Heart left ventricle (tissue), 13 donors: ENCODE measurements around the gene KNDC1.

ENCODE experiments used
- POLR2A ChIP-seq, 2 donors: fragments of 450-650 bp; IDR thresholded peaks; one replicate each; pipeline ENCODE4 v1.6.1; 2017; ENCODE audit warnings: antibody characterized with exemption in 2 of 2, mild to moderate bottlenecking in 2 of 2, moderate library complexity in 2 of 2
- TF ChIP-seq, protein P1 (sequence below), 12 donors: fragments of 200-600 bp; sonication (generic) in 4 of 12; IDR thresholded peaks; one replicate each; pipeline versions ENCODE4 v1.5.0 to v1.8.0; 2018 to 2022; ENCODE audit warnings: antibody characterized with exemption in 12 of 12, mild to moderate bottlenecking in 5 of 12
- donor health status: ischemic (EF 13 %, LVEDD 7.1; RV severe dilation, severe dysfunction).
- donor health status: DM: no; HTN: yes; CAD: no.
- donor health status: DM: no; HTN: no; CAD: no.
- donor health status: ischemic (EF 25% LVEDD 6.9; RV normal size, moderate dysfunction).
- donor health status: ischemic (EF 25% LVEDD 5.7; RV mildly dilated, moderate dysfunction).
- donor health status: ischemic (EF 35%, LVEDD 5.7; RV mildly dilated, moderate dysfunction).
- donor health status: nonischemic (EF 11% LVEDD 7.7; RV severe dilation, severe dysfunction).
- donor health status: DM: yes; HTN: yes; CAD: no.
- donor health status: PGD.
- donor health status: ischemic (EF 29% LVEDD 5.4; RV normal size, mild dysfunction).
- donor health status: nonischemic (EF 23%, LVEDD 6.1; RV moderate dilation, normal function).

DNA sequence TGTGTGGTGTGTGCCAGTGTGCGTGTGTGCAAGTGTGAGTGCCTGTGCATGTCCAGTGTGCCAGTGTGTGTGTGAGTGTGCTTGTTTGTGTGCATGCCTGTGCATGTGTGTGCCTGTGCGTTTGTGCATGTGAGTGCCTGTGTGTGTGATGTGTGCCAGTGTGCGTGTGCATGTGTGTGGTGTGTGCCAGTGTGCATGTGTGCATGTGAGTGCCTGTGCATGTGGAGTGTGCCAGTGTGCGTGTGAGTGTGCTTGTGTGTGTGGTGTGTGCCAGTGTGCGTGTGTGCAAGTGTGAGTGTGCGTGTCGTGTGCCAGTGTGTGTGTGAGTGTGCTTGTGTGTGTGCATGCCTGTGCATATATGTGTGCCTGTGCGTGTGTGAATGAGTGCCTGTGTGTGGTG is 38.5 kb upstream of the KNDC1 start:
- TF ChIP-seq, protein P1, sequence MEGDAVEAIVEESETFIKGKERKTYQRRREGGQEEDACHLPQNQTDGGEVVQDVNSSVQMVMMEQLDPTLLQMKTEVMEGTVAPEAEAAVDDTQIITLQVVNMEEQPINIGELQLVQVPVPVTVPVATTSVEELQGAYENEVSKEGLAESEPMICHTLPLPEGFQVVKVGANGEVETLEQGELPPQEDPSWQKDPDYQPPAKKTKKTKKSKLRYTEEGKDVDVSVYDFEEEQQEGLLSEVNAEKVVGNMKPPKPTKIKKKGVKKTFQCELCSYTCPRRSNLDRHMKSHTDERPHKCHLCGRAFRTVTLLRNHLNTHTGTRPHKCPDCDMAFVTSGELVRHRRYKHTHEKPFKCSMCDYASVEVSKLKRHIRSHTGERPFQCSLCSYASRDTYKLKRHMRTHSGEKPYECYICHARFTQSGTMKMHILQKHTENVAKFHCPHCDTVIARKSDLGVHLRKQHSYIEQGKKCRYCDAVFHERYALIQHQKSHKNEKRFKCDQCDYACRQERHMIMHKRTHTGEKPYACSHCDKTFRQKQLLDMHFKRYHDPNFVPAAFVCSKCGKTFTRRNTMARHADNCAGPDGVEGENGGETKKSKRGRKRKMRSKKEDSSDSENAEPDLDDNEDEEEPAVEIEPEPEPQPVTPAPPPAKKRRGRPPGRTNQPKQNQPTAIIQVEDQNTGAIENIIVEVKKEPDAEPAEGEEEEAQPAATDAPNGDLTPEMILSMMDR (IDR thresholded peaks at IDR 0.05), result no peak
- TF ChIP-seq POLR2A (IDR thresholded peaks at IDR 0.05), result no peak
